OCI-LY1 (cell line): ENCODE data around the gene XRRA1.

Source experiments
- H2AFZ ChIP-seq: fragments of 200-600 bp; sonication (generic), shearing (Covaris generic); 2 replicates; pipeline ENCODE4 v1.6.0; 2014; ENCODE audit warnings: antibody characterized with exemption, mild to moderate bottlenecking, low read length
- H3F3A ChIP-seq: fragments of 200-600 bp; sonication (generic), shearing (Covaris generic); 2 replicates; pipeline ENCODE4 v1.6.0; 2014; ENCODE audit warnings: mild to moderate bottlenecking, antibody characterized with exemption, low read length, moderate library complexity; ENCODE audit not compliant: insufficient read depth
- H3K27ac ChIP-seq: fragments of 200-600 bp; sonication (generic); 2 replicates; pipeline ENCODE4 v1.5.1; 2014; ENCODE audit warnings: low read length, mixed run types, mild to moderate bottlenecking, low read depth; ENCODE audit not compliant: poor library complexity, severe bottlenecking
- H3K27me3 ChIP-seq: fragments of 200-600 bp; sonication (generic); 2 replicates; pipeline ENCODE4 v1.6.0; 2014; ENCODE audit warnings: antibody characterized with exemption, mild to moderate bottlenecking, low read length, moderate library complexity; ENCODE audit not compliant: insufficient read depth
- H3K36me3 ChIP-seq: fragments of 200-600 bp; sonication (generic); 2 replicates; pipeline ENCODE4 v1.6.1; 2014; ENCODE audit warnings: mild to moderate bottlenecking, antibody characterized with exemption, low read length, moderate library complexity, mixed read lengths; ENCODE audit not compliant: insufficient read depth
- H3K4me1 ChIP-seq: fragments of 200-600 bp; sonication (generic); 2 replicates; pipeline ENCODE4 v1.5.1; 2014; ENCODE audit warnings: mild to moderate bottlenecking, low read length, moderate library complexity; ENCODE audit not compliant: insufficient read depth, severe bottlenecking
- H3K4me2 ChIP-seq: fragments of 200-600 bp; sonication (generic), shearing (Covaris generic); 2 replicates; pipeline ENCODE4 v1.6.1; 2014; ENCODE audit warnings: low read length
- H3K4me3 ChIP-seq: fragments of 200-600 bp; sonication (generic); 2 replicates; pipeline ENCODE4 v1.5.1; 2014; ENCODE audit warnings: low read length, low read depth, mild to moderate bottlenecking, mixed read lengths; ENCODE audit not compliant: poor library complexity, severe bottlenecking
- H3K79me2 ChIP-seq: fragments of 200-600 bp; shearing (Covaris generic); 2 replicates; pipeline ENCODE4 v1.6.1; 2016; ENCODE audit warnings: mixed run types, low read length, mixed read lengths; ENCODE audit not compliant: insufficient read depth
- H3K9ac ChIP-seq: fragments of 200-600 bp; sonication (generic), shearing (Covaris generic); 2 replicates; pipeline ENCODE4 v1.6.1; 2014; ENCODE audit warnings: mild to moderate bottlenecking, low read length, mixed read lengths
- H3K9me2 ChIP-seq: fragments of 200-600 bp; sonication (generic), shearing (Covaris generic); 2 replicates; pipeline ENCODE4 v1.6.1; 2014; ENCODE audit warnings: low read depth, mild to moderate bottlenecking, low read length, mixed read lengths
- H3K9me3 ChIP-seq: fragments of 200-600 bp; shearing (Covaris generic); 2 replicates; pipeline ENCODE4 v1.6.1; 2014; ENCODE audit warnings: low read length, mixed read lengths
- H4K20me1 ChIP-seq: fragments of 200-600 bp; sonication (generic), shearing (Covaris generic); 2 replicates; pipeline ENCODE4 v1.6.0; 2016; ENCODE audit warnings: mild to moderate bottlenecking, low read length; ENCODE audit not compliant: insufficient read depth
- EZH2 ChIP-seq: fragments of 200-600 bp; sonication (generic), shearing (Covaris generic); IDR thresholded peaks from 2 replicates; pipeline ENCODE4 v1.8.0; 2017; ENCODE audit warnings: borderline replicate concordance, mixed run types, mild to moderate bottlenecking, antibody characterized with exemption, low read length, moderate library complexity, mixed read lengths
- TF ChIP-seq, protein P1 (sequence below): fragments of 200-600 bp; sonication (generic), shearing (Covaris generic); IDR thresholded peaks from 2 replicates; pipeline ENCODE4 v1.5.1; 2017; ENCODE audit warnings: mild to moderate bottlenecking, antibody characterized with exemption, low read length, moderate library complexity, mixed read lengths

XRRA1 gene

DNA sequence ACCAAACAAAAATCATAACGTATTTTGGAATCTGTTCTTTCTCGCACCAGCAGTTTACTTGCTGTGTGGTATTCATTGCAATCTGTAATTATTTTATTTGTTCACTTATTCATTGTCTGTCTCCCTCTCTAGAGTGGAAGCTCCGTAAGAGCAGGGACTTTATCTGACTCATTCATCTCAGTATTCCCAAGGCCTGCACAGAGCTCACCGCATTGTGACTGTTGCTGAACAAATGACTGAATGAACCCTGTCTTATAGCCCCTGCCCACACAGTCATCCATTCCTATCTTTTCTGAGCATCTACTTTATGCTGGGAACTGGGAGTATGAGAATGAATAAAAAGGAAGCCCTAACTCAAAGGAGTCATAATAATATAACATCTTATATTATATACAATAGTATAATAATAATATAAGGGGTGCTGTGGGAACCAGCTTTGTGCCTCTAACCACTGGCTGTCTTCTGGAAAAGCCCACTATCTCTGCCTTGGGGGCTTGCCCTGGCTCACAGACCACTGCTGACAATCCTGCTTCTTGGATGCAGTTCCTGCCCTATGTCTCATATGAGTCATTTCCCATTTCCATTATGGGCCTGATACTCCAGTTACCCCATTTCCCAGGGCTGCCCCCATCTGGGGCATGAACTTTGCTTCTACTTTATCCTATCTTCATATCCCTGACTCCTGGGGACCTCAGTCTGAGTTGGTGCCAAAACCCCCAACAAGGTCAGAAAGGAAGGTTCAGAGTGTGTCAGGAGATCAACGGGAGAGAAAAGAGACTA lies 11.0 kb downstream of the XRRA1 start:
- Histone ChIP-seq H3F3A (no peaks in the 10 kb centered on the region), H3K4me2 (no peak overlapping the region), H3K9ac (no peak overlapping the region), H3K4me1 (no peaks in the 10 kb centered on the region), H3K79me2 (no peaks in the 10 kb centered on the region), H3K27ac (no peak overlapping the region), H3K9me3 (no peaks in the 10 kb centered on the region), H2AFZ (no peak overlapping the region), H3K36me3 (peaks cover 60% of the 10 kb centered on the region), H4K20me1 (no peaks in the 10 kb centered on the region), H3K4me3 (no peak overlapping the region), H3K27me3 (no peaks in the 10 kb centered on the region), H3K9me2 (no peaks in the 10 kb centered on the region)
- TF ChIP-seq EZH2 = no peak
- TF ChIP-seq, protein P1, sequence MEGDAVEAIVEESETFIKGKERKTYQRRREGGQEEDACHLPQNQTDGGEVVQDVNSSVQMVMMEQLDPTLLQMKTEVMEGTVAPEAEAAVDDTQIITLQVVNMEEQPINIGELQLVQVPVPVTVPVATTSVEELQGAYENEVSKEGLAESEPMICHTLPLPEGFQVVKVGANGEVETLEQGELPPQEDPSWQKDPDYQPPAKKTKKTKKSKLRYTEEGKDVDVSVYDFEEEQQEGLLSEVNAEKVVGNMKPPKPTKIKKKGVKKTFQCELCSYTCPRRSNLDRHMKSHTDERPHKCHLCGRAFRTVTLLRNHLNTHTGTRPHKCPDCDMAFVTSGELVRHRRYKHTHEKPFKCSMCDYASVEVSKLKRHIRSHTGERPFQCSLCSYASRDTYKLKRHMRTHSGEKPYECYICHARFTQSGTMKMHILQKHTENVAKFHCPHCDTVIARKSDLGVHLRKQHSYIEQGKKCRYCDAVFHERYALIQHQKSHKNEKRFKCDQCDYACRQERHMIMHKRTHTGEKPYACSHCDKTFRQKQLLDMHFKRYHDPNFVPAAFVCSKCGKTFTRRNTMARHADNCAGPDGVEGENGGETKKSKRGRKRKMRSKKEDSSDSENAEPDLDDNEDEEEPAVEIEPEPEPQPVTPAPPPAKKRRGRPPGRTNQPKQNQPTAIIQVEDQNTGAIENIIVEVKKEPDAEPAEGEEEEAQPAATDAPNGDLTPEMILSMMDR = no peak

DNA sequence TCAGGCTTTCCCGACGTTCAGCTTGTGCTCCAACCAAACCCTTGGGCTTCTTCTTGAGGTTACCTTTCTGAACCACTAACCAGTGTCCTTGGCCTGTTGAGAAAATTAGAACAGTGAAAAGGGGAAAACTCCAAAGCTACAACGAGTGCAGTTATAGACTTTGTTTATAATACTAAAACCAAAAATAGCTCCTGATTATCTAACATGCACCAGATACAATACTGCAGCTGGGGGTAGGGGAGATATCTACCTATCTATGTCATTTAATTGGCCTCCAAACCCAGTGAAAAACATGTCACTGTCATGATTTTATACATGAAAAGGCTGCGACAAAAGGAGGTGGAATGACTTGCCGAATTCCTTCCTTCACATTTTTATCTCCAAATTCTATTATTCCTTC lies 11.9 kb downstream of the XRRA1 start:
- H2AFZ ChIP-seq = no peak overlapping the region
- no peaks in the 10 kb centered on the region for H3K79me2 ChIP-seq
- H4K20me1 ChIP-seq = no peaks in the 10 kb centered on the region
- no peak overlapping the region for H3K4me2 ChIP-seq
- H3K27ac ChIP-seq = no peak overlapping the region
- no peaks in the 10 kb centered on the region for H3K4me1 ChIP-seq
- H3K4me3 ChIP-seq = no peak overlapping the region
- H3K27me3 ChIP-seq = no peaks in the 10 kb centered on the region
- H3K9me3 ChIP-seq = no peaks in the 10 kb centered on the region
- peaks cover 68% of the 10 kb centered on the region for H3K36me3 ChIP-seq
- no peaks in the 10 kb centered on the region for H3F3A ChIP-seq
- TF ChIP-seq EZH2 = no peak
- TF ChIP-seq, protein P1 = no peak
- no peak overlapping the region for H3K9ac ChIP-seq
- H3K9me2 ChIP-seq = no peaks in the 10 kb centered on the region

DNA sequence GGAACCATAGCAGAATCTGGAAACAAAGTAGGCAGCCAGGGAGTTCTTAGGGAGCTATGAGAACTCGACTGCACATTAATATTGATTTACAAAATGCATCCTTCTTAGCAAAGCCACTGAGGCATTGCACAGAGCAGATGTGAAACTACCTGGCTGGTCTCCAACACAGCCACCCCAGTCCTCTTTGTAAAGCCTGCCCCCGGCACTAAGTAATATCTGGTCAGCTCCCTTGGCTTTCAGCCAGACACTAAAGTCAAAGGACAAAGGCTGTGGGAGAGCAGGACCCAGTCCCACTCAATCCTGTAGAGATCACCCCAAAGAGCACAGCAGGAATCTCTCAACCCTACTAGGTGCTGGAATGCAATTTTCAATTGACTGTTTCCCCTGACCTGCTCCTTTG lies 12.8 kb downstream of the XRRA1 start:
- Histone ChIP-seq H3K36me3 (peaks cover 66% of the 10 kb centered on the region), H4K20me1 (no peaks in the 10 kb centered on the region), H3K9ac (no peak overlapping the region), H3K27me3 (no peaks in the 10 kb centered on the region), H3K9me2 (no peaks in the 10 kb centered on the region), H3K4me3 (no peak overlapping the region), H3K79me2 (no peaks in the 10 kb centered on the region), H3K27ac (no peak overlapping the region), H3K4me1 (no peaks in the 10 kb centered on the region), H2AFZ (no peak overlapping the region), H3F3A (no peaks in the 10 kb centered on the region), H3K9me3 (no peaks in the 10 kb centered on the region), H3K4me2 (no peak overlapping the region)
- TF ChIP-seq, protein P1 = no peak
- no peak for TF ChIP-seq EZH2
